Esophagus (tissue), 2 donors: ENCODE results near the gene CNNM1. TPM values are rescaled to one million over a fixed set of nuclear protein-coding genes. Genes with fewer than 3 reads are reported as not detected.

Source experiments
- H3K27ac ChIP-seq, 2 donors: one replicate each; pipeline ENCODE4 v1.5.1; 2013; ENCODE audit warnings: low read depth in 2 of 2, mild to moderate bottlenecking in 2 of 2, inconsistent platforms in 1 of 2, low read length in 1 of 2, moderate library complexity in 1 of 2
- H3K27me3 ChIP-seq, 2 donors: one replicate each; pipeline ENCODE4 v1.6.1; 2013; ENCODE audit warnings: low read length in 2 of 2, control low read depth in 1 of 2, mild to moderate bottlenecking in 1 of 2; ENCODE audit not compliant: insufficient read depth in 2 of 2, control insufficient read depth in 1 of 2
- H3K36me3 ChIP-seq, 2 donors: one replicate each; pipeline ENCODE4 v1.6.1; 2013; ENCODE audit warnings: low read length in 1 of 2; ENCODE audit not compliant: control insufficient read depth in 2 of 2, insufficient read depth in 2 of 2
- H3K4me1 ChIP-seq, 2 donors: one replicate each; pipeline ENCODE4 v1.6.1; 2013; ENCODE audit warnings: low read length in 1 of 2; ENCODE audit not compliant: control insufficient read depth in 2 of 2, insufficient read depth in 2 of 2
- H3K4me3 ChIP-seq, 2 donors: one replicate each; pipeline ENCODE4 v1.5.1; 2013; ENCODE audit warnings: low read length in 2 of 2, mild to moderate bottlenecking in 2 of 2, low read depth in 1 of 2, moderate library complexity in 1 of 2
- H3K9me3 ChIP-seq, 2 donors: one replicate each; pipeline ENCODE4 v1.6.1; 2013; ENCODE audit warnings: mild to moderate bottlenecking in 2 of 2, low read depth in 1 of 2, low read length in 1 of 2, moderate library complexity in 1 of 2; ENCODE audit not compliant: control insufficient read depth in 2 of 2, insufficient read depth in 1 of 2
- WGBS, 2 donors: extraction: QIAGEN DNeasy Blood & Tissue Kit; methylation state at CpG; one replicate each; pipeline ENCODE4 v1.1.7; 2013; 5-methylcytosine and 5-hydroxymethylcytosine counted together
- polyA plus RNA-seq, 2 donors: library from polyadenylated mRNA; stranded (reverse); fragments of 200-250 nt; gene quantifications; one replicate each; pipeline ENCODE4 v1.2.3, GENCODE V29; 2013
- donor health status: healthy with polysubstance abuse.
- donor health status: Bipolar disorder and iron deficiency.

CNNM1 gene
- polyA plus RNA-seq, 2 donors: 0.61 to 0.81 TPM

DNA sequence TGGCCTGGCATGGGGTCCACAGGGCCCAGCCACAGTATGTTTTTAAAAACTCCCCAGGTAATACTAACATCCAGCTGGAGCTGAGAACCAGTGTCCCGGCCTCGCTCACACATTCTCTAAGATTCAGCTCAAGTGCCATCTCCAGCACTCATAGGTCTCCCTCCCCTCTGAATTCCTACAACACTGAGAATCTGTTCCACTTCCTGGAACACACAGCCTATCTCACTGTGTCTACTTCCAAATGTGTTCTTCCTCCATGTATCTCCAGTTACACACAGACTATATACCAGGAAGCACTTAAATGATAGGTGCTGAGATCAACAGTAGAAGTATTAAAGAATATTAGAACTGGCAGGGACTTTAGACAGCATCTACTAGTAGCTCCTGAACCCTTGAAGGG, 90.5 kb downstream of the CNNM1 start:
- 98 to 100% methylated on average over 2 of the region's 2 CpGs for WGBS, 2 donors
- Histone ChIP-seq H3K4me3 (no peak overlapping the region), H3K4me1 (no peaks in the 10 kb centered on the region), H3K27me3 (no peaks in the 10 kb centered on the region), H3K36me3 (peaks cover 9 to 14% of the 10 kb centered on the region in 2 donors), H3K9me3 (no peaks in the 10 kb centered on the region), H3K27ac (no peak overlapping the region)

- 91 to 92% methylated on average over 3 of the region's 3 CpGs for WGBS, 2 donors
- Histone ChIP-seq H3K9me3 (no peaks in the 10 kb centered on the region), H3K4me3 (no peak overlapping the region), H3K36me3 (peaks cover 14 to 18% of the 10 kb centered on the region in 2 donors), H3K27me3 (no peaks in the 10 kb centered on the region), H3K27ac (no peak overlapping the region), H3K4me1 (no peaks in the 10 kb centered on the region)
Observed at GRCh38 chr10:99421233-99421739, 92.1 kb downstream of the CNNM1 start.

DNA sequence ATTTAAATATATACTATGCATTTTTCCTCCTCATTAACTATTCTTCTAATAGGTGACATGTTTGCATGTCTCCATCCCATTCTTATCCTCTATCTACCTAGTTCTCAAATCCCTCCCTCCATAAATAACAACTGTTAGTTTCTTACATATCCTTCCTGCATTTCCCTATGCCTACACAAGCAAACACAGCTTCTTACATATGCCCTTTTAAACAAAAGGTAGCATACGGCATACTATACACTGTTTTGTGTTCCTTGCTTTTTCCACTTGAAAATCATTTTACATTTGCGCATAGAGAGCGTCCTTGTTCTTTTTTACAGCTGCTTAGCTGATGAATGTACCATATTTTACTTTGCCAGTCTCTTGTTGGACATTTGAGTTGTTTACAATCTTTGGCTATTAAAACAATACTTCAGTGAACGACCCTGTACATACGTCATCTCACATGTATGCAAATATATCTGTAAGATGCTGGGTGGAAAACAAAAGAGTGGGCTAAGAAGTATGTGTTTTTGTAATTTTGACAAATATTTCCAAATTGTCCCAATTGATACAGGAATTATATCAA, 93.5 kb downstream of the CNNM1 start:
- WGBS, 2 donors: 94 to 95% methylated on average over 5 of the region's 5 CpGs
- Histone ChIP-seq H3K27ac (no peak overlapping the region), H3K27me3 (no peaks in the 10 kb centered on the region), H3K36me3 (peaks cover 14 to 18% of the 10 kb centered on the region in 2 donors), H3K4me3 (no peak overlapping the region), H3K9me3 (no peaks in the 10 kb centered on the region), H3K4me1 (peaks cover 0 to 2% of the 10 kb centered on the region in 2 donors)

GRCh38 chr10:99424656-99425055, 95.5 kb downstream of the CNNM1 start:
- peaks cover 6 to 11% of the 10 kb centered on the region in 2 donors for H3K36me3 ChIP-seq

DNA sequence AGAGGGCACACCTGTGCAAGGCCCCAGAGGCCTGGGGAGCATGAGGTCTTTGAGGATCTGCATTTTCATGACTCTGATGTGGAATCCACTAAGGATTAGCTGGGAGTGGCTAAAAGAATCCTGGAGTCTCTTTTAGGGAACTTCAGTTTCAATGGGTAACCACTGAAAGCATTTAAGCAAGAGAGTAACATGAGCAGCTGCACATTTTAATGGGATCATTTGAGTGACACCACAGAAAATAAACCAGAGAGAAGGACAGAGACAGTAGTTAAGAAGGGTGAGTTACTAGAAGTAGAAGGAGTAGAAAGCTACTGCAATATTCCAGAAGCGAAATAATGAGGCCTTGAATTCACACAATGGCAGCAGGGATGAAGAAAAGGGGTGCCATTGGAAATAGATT, 96.0 kb downstream of the CNNM1 start:
- 99 to 100% methylated on average over 1 of the region's 1 CpG for WGBS, 2 donors
- Histone ChIP-seq H3K27ac (no peak overlapping the region), H3K27me3 (no peaks in the 10 kb centered on the region), H3K4me3 (no peak overlapping the region), H3K4me1 (peaks cover 0 to 3% of the 10 kb centered on the region in 2 donors), H3K9me3 (no peaks in the 10 kb centered on the region), H3K36me3 (peaks cover 6 to 8% of the 10 kb centered on the region in 2 donors)

More at GRCh38 chr10:99424656-99425055, 95.5 kb downstream of the CNNM1 start:
- Histone ChIP-seq H3K9me3 (no peaks in the 10 kb centered on the region), H3K4me1 (peaks cover 0 to 3% of the 10 kb centered on the region in 2 donors), H3K4me3 (no peak overlapping the region), H3K27me3 (no peaks in the 10 kb centered on the region), H3K27ac (no peak overlapping the region)
- 96 to 97% methylated on average over 1 of the region's 1 CpG for WGBS, 2 donors

GRCh38 chr10:99426689-99427088, 97.5 kb downstream of the CNNM1 start:
- WGBS, 2 donors: 50 to 68% methylated on average over 3 of the region's 3 CpGs
- peaks cover 0 to 3% of the 10 kb centered on the region in 2 donors for H3K4me1 ChIP-seq

GRCh38 chr10:99427566-99428190, 98.5 kb downstream of the CNNM1 start:
- Histone ChIP-seq H3K36me3 (peaks cover 0 to 8% of the 10 kb centered on the region in 2 donors), H3K4me1 (peaks cover 0 to 3% of the 10 kb centered on the region in 2 donors), H3K27ac (no peak overlapping the region), H3K27me3 (no peaks in the 10 kb centered on the region), H3K4me3 (no peak overlapping the region), H3K9me3 (no peaks in the 10 kb centered on the region)
- 78 to 83% methylated on average over 4 of the region's 4 CpGs for WGBS, 2 donors

More at GRCh38 chr10:99426689-99427088, 97.5 kb downstream of the CNNM1 start:
- H3K27me3 ChIP-seq: no peaks in the 10 kb centered on the region
- H3K4me3 ChIP-seq: no peak overlapping the region
- no peak overlapping the region for H3K27ac ChIP-seq
- peaks cover 0 to 8% of the 10 kb centered on the region in 2 donors for H3K36me3 ChIP-seq
- no peaks in the 10 kb centered on the region for H3K9me3 ChIP-seq

GRCh38 chr10:99429517-99430095, 100.5 kb downstream of the CNNM1 start:
- Histone ChIP-seq H3K27me3 (no peaks in the 10 kb centered on the region), H3K27ac (peak overlapping the region; percentile 89 to 98), H3K4me3 (peak overlapping the region; percentile 77 to 83), H3K36me3 (peaks cover 0 to 8% of the 10 kb centered on the region in 2 donors), H3K4me1 (peaks cover 0 to 3% of the 10 kb centered on the region in 2 donors), H3K9me3 (no peaks in the 10 kb centered on the region)
- 21 to 24% methylated on average over 6 of the region's 6 CpGs for WGBS, 2 donors

- H3K27me3 ChIP-seq: no peaks in the 10 kb centered on the region
- H3K4me3 ChIP-seq: peak overlapping the region; percentile 77 to 83
- H3K27ac ChIP-seq: peak overlapping the region; percentile 89 to 98
- no peaks in the 10 kb centered on the region for H3K9me3 ChIP-seq
- H3K4me1 ChIP-seq: peaks cover 0 to 3% of the 10 kb centered on the region in 2 donors
- peaks cover 0 to 8% of the 10 kb centered on the region in 2 donors for H3K36me3 ChIP-seq
- WGBS, 2 donors: 5 to 7% methylated on average over 14 of the region's 14 CpGs
Observed at GRCh38 chr10:99430116-99430450, 100.9 kb downstream of the CNNM1 start.
